NCI-H146 (cell line): ENCODE measurements around the gene ROM1.
"Not testable (repeated sequence)": the region's sequence is repeated elsewhere in the genome, so short reads cannot be mapped to it uniquely, and the experiment has no call there.

Experiments
- DNase-seq: peaks from one replicate; lab custom pipeline; 2025; lab: John Stamatoyannopoulos, UW

The ROM1 gene

GRCh38 chr11:62612366-62613290 is at the start of gene ROM1, which contains the start of gene EML3:
Gene ROM1 (plus strand): TSS chr11:62613257. CDS start chr11:62613282, 25 bp downstream.
Gene EML3 (minus strand): TSS chr11:62612775. CDS start chr11:62612457, 318 bp downstream.
- DNase-seq = peak; percentile 90

DNA sequence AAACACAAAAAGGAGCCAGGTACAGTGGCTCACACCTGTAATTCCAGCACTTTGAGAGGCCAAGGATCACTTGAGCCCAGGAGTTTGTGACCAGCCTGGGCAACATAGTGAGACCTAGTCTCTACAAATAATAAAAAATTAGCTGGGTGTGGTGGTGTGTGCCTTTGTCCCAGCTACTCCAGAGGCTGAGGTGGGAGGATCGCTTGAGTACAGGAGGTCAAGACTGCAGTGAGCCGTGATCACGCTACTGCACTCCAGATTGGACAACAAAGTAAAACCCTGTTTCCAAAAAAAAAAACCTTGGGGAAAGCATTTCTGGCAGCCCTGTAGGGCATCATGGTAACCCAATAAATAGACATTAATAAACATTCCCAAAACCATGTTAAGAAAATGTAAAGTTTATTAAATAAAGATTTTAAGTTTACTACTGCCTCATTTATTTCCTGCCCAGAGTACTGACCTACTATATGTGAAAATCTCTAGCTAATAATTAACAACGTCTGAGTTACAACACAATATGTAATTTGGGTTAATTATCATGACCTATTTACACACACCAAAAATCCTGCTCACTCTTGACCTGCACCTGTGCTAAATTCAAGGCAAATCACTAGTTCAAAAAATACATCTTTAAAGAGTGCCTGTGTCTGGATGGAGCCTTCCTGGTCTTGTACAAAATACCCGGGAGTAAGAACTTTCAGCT is 47.8 kb upstream of the ROM1 start:
- no peak for DNase-seq

- no peak for DNase-seq
Observed at GRCh38 chr11:62566247-62566646, 46.8 kb upstream of the ROM1 start.

DNA sequence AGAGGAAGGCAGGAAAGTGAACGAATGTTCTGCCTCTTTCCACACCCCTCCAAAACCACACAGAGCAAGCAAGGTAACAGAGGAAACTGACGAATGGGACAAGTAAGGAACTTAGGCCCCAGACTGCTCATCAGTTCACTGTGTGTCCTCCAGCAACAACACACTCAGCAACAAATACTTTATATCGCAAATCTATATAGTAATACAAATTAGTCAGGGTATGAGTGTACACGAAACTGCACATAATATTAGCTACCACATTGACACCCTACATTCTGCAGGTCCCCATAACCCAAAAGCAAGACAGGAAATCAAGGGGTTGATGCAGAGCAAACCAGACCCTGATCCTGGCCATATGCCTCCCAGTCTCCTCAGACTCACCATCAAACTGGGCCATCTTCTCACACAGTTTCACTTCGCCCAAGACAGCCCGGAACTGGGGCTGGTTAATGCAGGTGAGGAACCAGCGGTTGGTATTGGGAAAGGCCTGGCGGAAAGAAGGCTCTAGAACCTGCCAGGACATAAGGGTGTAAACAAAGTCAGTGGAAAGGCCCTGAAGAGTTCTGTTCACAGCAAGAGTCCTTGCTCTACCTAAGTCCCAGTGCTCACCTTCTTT is 45.9 kb upstream of the ROM1 start:
- no peak for DNase-seq

- DNase-seq = no peak
Observed at GRCh38 chr11:62569611-62570010, 43.4 kb upstream of the ROM1 start.

- not testable (repeated sequence) for DNase-seq
Observed at GRCh38 chr11:62570903-62571302, 42.2 kb upstream of the ROM1 start.

GRCh38 chr11:62571493-62571892 is 41.6 kb upstream of the ROM1 start:
- DNase-seq = not testable (repeated sequence)

GRCh38 chr11:62572431-62572830 is 40.6 kb upstream of the ROM1 start:
- no peak for DNase-seq

GRCh38 chr11:62573006-62573591 is 40.0 kb upstream of the ROM1 start:
- peak; percentile 52 for DNase-seq

GRCh38 chr11:62573592-62574362 is 39.3 kb upstream of the ROM1 start, which contains the start of gene EEF1G:
Gene EEF1G (minus strand): TSS chr11:62573891. CDS start chr11:62573842, 49 bp downstream.
- DNase-seq = peak; percentile 99

- peak; percentile 64 for DNase-seq
Observed at GRCh38 chr11:62574363-62575071, 38.5 kb upstream of the ROM1 start.

DNA sequence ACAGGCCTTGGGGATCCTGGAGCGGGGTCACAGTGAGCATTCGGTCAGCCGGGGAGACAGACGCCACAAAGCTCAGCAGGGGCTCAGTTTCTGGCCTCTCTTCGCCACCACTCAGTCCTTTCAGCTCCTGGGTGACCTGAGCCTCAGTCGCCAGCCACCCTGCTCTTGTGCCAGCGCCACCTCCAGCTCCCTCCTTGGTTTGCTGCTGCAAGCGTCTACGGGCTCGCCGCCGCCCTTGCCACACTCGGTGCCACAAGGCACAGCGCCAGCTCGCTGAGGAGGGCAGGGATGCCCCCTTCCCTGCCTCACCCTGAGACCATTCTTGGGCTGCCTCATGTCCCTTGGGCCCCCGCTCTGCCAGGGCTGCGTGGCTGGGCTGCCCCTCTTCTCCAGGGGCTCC is 37.9 kb upstream of the ROM1 start:
- DNase-seq = no peak

- DNase-seq = no peak
Observed at GRCh38 chr11:62575837-62576236, 37.2 kb upstream of the ROM1 start.

GRCh38 chr11:62577046-62577714 is 35.9 kb upstream of the ROM1 start:
- no peak for DNase-seq

DNA sequence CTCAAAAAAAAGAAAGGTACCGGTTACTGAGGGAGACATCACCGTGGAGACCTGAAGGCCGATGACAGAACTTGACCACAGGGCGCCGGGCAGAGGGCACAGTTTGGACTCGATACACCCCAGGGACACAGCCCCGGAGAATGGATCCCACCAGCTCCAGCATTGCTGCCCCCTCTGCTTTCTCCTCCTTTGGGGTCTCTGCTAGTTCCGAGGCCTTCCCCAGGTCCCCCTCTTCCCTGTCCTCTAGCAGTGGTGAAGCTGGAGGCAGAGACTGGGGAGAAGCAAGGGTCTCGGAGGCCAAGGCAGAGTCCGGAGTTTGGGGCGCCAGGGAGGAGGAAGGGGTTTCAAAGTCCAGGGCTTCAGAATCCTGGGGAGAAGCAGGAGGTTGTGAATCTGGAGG is 34.5 kb upstream of the ROM1 start:
- no peak for DNase-seq

- no peak for DNase-seq
Observed at GRCh38 chr11:62579252-62579651, 33.8 kb upstream of the ROM1 start.

DNA sequence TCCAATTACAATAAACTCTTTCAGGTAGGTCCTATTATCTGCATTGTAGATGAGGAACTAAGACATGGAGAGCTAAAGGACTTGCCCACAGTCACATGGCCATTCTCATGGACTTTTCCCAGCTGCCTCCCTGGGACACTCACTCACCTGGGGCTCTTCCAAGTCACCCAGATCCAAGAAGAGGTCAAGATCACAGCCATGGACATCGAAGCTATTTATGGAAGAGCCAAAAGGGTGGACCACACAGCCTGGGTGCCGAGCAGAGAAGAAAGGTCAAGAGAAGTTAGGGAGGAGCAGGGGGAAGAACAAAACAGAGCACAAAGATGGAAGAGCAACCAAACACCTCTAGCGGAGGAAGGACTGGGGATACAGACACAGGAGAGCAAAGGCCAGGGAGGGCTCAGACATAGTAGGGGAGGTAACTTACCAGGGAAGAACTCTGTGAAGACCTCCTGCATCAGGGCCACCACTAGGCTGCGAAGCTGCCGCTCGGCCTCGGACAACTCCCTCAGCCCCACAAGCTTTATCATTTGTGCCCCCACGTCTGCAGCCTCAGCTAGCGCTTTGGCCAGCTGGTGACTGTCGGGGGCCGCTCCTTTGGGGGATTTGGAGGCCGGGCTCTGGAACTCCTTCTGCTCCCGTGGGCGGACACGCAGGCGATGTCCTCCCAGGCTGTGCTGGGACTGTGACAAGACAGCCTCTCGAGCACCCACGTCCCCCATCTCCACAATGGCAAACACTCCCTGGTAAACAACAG is 31.9 kb upstream of the ROM1 start:
- no peak for DNase-seq

- DNase-seq = not testable (repeated sequence)
Observed at GRCh38 chr11:62581735-62582134, 31.3 kb upstream of the ROM1 start.

- DNase-seq = not testable (repeated sequence)
Observed at GRCh38 chr11:62585356-62585755, 27.7 kb upstream of the ROM1 start.
